ENCODE results near the gene PDGFC.

DNA sequence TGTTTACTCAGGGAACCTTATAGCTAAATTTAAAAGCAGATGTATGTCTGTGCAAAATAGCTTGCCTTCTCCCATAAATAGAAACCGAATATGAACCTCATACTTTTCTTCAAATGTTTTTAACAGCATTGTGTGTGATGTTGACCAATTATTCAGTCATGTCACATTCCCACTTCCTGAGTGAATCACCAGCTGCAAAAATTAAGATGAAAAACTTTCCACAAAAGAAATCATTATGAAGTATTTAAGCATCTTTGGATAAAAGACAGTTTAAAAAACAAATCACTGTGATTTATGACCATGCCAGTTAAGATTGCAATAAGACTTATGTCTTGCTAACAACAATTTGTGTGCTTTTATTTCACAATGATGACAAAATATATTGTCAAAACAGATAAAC, 220.1 kb downstream of the PDGFC start:
- TF ChIP-seq, protein P1, sequence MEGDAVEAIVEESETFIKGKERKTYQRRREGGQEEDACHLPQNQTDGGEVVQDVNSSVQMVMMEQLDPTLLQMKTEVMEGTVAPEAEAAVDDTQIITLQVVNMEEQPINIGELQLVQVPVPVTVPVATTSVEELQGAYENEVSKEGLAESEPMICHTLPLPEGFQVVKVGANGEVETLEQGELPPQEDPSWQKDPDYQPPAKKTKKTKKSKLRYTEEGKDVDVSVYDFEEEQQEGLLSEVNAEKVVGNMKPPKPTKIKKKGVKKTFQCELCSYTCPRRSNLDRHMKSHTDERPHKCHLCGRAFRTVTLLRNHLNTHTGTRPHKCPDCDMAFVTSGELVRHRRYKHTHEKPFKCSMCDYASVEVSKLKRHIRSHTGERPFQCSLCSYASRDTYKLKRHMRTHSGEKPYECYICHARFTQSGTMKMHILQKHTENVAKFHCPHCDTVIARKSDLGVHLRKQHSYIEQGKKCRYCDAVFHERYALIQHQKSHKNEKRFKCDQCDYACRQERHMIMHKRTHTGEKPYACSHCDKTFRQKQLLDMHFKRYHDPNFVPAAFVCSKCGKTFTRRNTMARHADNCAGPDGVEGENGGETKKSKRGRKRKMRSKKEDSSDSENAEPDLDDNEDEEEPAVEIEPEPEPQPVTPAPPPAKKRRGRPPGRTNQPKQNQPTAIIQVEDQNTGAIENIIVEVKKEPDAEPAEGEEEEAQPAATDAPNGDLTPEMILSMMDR (conservative IDR thresholded peaks at IDR 0.05; ENCODE audit: low read length), result no peak
- no peak for TF ChIP-seq EZH2phosphoT487 (IDR thresholded peaks at IDR 0.05; ENCODE audit: borderline replicate concordance, low read depth, low read length)

Data from OCI-LY7 (cell line).